Measurements from ENCODE around the gene ACSL1.
"Not testable (repeated sequence)": the region's sequence is repeated elsewhere in the genome, so short reads cannot be mapped to it uniquely, and the experiment has no call there.

DNA sequence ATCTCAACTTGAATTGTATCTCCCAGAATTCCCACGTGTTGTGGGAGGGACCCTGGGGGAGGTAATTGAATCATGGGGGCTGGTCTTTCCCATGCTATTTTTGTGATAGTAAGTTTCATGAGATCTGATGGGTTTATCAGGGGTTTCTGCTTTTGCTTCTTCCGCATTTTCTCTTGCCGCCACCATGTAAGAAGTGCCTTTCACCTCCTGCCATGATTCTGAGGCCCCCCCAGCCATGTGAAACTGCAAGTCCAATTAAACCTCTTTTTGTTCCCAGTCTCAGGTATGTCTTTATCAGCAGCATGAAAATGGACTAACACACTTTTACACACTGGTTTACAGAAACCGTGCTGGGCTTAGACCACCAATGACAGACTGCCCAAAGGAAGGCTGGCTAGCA lies 46.6 kb downstream of the ACSL1 start:
- TF ChIP-seq, protein P1, sequence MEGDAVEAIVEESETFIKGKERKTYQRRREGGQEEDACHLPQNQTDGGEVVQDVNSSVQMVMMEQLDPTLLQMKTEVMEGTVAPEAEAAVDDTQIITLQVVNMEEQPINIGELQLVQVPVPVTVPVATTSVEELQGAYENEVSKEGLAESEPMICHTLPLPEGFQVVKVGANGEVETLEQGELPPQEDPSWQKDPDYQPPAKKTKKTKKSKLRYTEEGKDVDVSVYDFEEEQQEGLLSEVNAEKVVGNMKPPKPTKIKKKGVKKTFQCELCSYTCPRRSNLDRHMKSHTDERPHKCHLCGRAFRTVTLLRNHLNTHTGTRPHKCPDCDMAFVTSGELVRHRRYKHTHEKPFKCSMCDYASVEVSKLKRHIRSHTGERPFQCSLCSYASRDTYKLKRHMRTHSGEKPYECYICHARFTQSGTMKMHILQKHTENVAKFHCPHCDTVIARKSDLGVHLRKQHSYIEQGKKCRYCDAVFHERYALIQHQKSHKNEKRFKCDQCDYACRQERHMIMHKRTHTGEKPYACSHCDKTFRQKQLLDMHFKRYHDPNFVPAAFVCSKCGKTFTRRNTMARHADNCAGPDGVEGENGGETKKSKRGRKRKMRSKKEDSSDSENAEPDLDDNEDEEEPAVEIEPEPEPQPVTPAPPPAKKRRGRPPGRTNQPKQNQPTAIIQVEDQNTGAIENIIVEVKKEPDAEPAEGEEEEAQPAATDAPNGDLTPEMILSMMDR (conservative IDR thresholded peaks at IDR 0.05; ENCODE audit: low read length), result not testable (repeated sequence)
- not testable (repeated sequence) for TF ChIP-seq EZH2phosphoT487 (IDR thresholded peaks at IDR 0.05; ENCODE audit: borderline replicate concordance, low read depth, low read length)

Measured in OCI-LY7 (cell line).